MM.1S (cell line): ENCODE measurements around the gene CIITA.

Experiments used
- DNase-seq: peaks from one replicate; pipeline ENCODE4 v3.0.0-alpha.2; 2015
- H2AFZ ChIP-seq: fragments of 300-600 bp; sonication (generic); 2 replicates; pipeline ENCODE4 v1.6.0; 2016; ENCODE audit warnings: antibody characterized with exemption, low read length
- H3F3A ChIP-seq: fragments of 300-600 bp; sonication (generic); 2 replicates; pipeline ENCODE4 v1.6.1; 2016; ENCODE audit warnings: mild to moderate bottlenecking, antibody characterized with exemption, low read length, moderate library complexity, mixed read lengths; ENCODE audit not compliant: insufficient read depth
- H3K27ac ChIP-seq: fragments of 300-600 bp; sonication (generic); 2 replicates; pipeline ENCODE4 v1.5.1; 2016; ENCODE audit warnings: mild to moderate bottlenecking, low read length
- H3K27me3 ChIP-seq: fragments of 300-600 bp; sonication (generic); replicated peaks from 2 replicates; pipeline ENCODE4 v1.6.0; 2016; ENCODE audit warnings: low read length; ENCODE audit not compliant: insufficient read depth
- H3K36me3 ChIP-seq: fragments of 300-600 bp; sonication (generic); replicated peaks from 2 replicates; pipeline ENCODE4 v1.6.1; 2016; ENCODE audit warnings: mild to moderate bottlenecking, low read length, mixed read lengths; ENCODE audit not compliant: insufficient read depth
- H3K4me1 ChIP-seq: fragments of 300-600 bp; sonication (generic); 2 replicates; pipeline ENCODE4 v1.6.1; 2016; ENCODE audit warnings: low read length, mixed read lengths
- H3K4me2 ChIP-seq: fragments of 300-600 bp; sonication (generic); 2 replicates; pipeline ENCODE4 v1.6.0; 2016; ENCODE audit warnings: low read depth, low read length
- H3K4me3 ChIP-seq: fragments of 300-600 bp; sonication (generic); 2 replicates; pipeline ENCODE4 v1.5.1; 2016; ENCODE audit warnings: low read length, mixed read lengths
- H3K79me2 ChIP-seq: fragments of 300-600 bp; sonication (generic); 2 replicates; pipeline ENCODE4 v1.6.1; 2016; ENCODE audit warnings: mixed run types, low read length, mixed read lengths
- H3K9ac ChIP-seq: fragments of 300-600 bp; sonication (generic); 2 replicates; pipeline ENCODE4 v1.6.1; 2016; ENCODE audit warnings: low read length, mixed read lengths
- H3K9me2 ChIP-seq: fragments of 300-600 bp; sonication (generic); replicated peaks from 2 replicates; pipeline ENCODE4 v1.6.1; 2016; ENCODE audit warnings: mild to moderate bottlenecking, low read length, mixed read lengths; ENCODE audit not compliant: insufficient read depth
- H3K9me3 ChIP-seq: fragments of 300-600 bp; sonication (generic); replicated peaks from 2 replicates; pipeline ENCODE4 v1.6.1; 2016; ENCODE audit warnings: mild to moderate bottlenecking, low read length, mixed read lengths; ENCODE audit not compliant: insufficient read depth
- H4K20me1 ChIP-seq: fragments of 300-600 bp; sonication (generic); 2 replicates; pipeline ENCODE4 v1.6.1; 2016; ENCODE audit warnings: mild to moderate bottlenecking, low read length, moderate library complexity, mixed read lengths; ENCODE audit not compliant: insufficient read depth
- CTCF ChIP-seq: fragments of 300-600 bp; sonication (generic); IDR thresholded peaks from 2 replicates; pipeline ENCODE4 v1.5.1; 2016; ENCODE audit warnings: antibody characterized with exemption, low read length, mixed read lengths
- EZH2 ChIP-seq: fragments of 300-600 bp; sonication (generic); optimal IDR thresholded peaks from 2 replicates; pipeline ENCODE3; 2017; ENCODE audit warnings: low read depth, mild to moderate bottlenecking, antibody characterized with exemption, low read length, mixed read lengths
- EZH2phosphoT487 ChIP-seq: fragments of 300-600 bp; sonication (generic); IDR thresholded peaks from 2 replicates; pipeline ENCODE4 v1.6.1; 2018; ENCODE audit warnings: antibody characterized with exemption, low read length

The CIITA gene

GRCh38 chr16:10954903-10955302 lies 77.9 kb downstream of the CIITA start:
- Histone ChIP-seq H3F3A (no peaks in the 10 kb centered on the region), H3K4me2 (no peak overlapping the region), H3K4me3 (no peak overlapping the region), H3K9ac (no peak overlapping the region), H3K9me3 (no peaks in the 10 kb centered on the region), H3K9me2 (no peaks in the 10 kb centered on the region), H3K27ac (no peak overlapping the region), H3K27me3 (no peaks in the 10 kb centered on the region), H2AFZ (no peak overlapping the region), H3K79me2 (peaks cover 56% of the 10 kb centered on the region), H3K36me3 (no peaks in the 10 kb centered on the region), H4K20me1 (no peaks in the 10 kb centered on the region; the same call in 1 of the 2 replicates), H3K4me1 (peaks cover 9% of the 10 kb centered on the region)
- DNase-seq, result no peak
- no peak for TF ChIP-seq EZH2
- TF ChIP-seq CTCF, result no peak
- TF ChIP-seq EZH2phosphoT487, result no peak

GRCh38 chr16:10957771-10958482 lies 80.9 kb downstream of the CIITA start:
- H3K79me2 ChIP-seq, result peaks cover 32% of the 10 kb centered on the region
- H3K4me3 ChIP-seq, result no peak overlapping the region
- no peaks in the 10 kb centered on the region for H3K9me2 ChIP-seq
- H3K27me3 ChIP-seq, result no peaks in the 10 kb centered on the region
- no peak overlapping the region for H3K9ac ChIP-seq
- TF ChIP-seq EZH2phosphoT487 (no peak), EZH2 (no peak), CTCF (no peak)
- no peaks in the 10 kb centered on the region for H3F3A ChIP-seq
- peaks cover 9% of the 10 kb centered on the region for H3K4me1 ChIP-seq
- no peaks in the 10 kb centered on the region for H3K9me3 ChIP-seq
- DNase-seq, result no peak
- H3K4me2 ChIP-seq, result no peak overlapping the region
- no peaks in the 10 kb centered on the region for H3K36me3 ChIP-seq
- H2AFZ ChIP-seq, result no peak overlapping the region
- no peaks in the 10 kb centered on the region; the same call in 1 of the 2 replicates for H4K20me1 ChIP-seq
- no peak overlapping the region for H3K27ac ChIP-seq

- Histone ChIP-seq H3K9ac (no peak overlapping the region), H3K9me2 (no peaks in the 10 kb centered on the region), H3K27ac (no peak overlapping the region), H4K20me1 (no peaks in the 10 kb centered on the region), H3K79me2 (peaks cover 30% of the 10 kb centered on the region), H3K4me2 (no peak overlapping the region), H3K27me3 (no peaks in the 10 kb centered on the region), H3K4me3 (no peak overlapping the region), H2AFZ (no peak overlapping the region), H3K4me1 (peaks cover 15% of the 10 kb centered on the region), H3F3A (peaks cover 1% of the 10 kb centered on the region; the same call in 1 of the 2 replicates), H3K36me3 (peaks cover 4% of the 10 kb centered on the region; the same call in 1 of the 2 replicates), H3K9me3 (no peaks in the 10 kb centered on the region)
- TF ChIP-seq EZH2phosphoT487 (no peak), CTCF (no peak)
- no peak for DNase-seq
Observed at GRCh38 chr16:10959161-10959560, 82.2 kb downstream of the CIITA start.
